H1 (cell line): ENCODE data around the gene PEPD. TPM values are rescaled to one million over a fixed set of nuclear protein-coding genes. Genes with fewer than 3 reads are reported as not detected.

Experiments
- CTCF ChIA-PET: fragments of 300-600 bp; sonication (Branson Sonifier 250); formaldehyde crosslinking; loops from one replicate; lab custom pipeline; 2021; ENCODE audit not compliant: partially characterized antibody; lab: Charles Lee
- POLR2A ChIA-PET: fragments of 300-600 bp; sonication (Branson Sonifier 250); formaldehyde crosslinking; loops from one replicate; lab custom pipeline; 2021; ENCODE audit warnings: inconsistent platforms; ENCODE audit not compliant: partially characterized antibody; lab: Charles Lee
- DNase-seq, 2 experiments: peaks; one replicate each; pipeline versions ENCODE4 v3.0.0 to v3.0.0-alpha.2; 2010 to 2022; ENCODE audit warnings: low spot score in 2 of 2, low read depth in 1 of 2, mixed read lengths in 1 of 2
- FAIRE-seq: peaks from 2 replicates; lab custom pipeline; 2011; peaks lifted over from hg19 to GRCh38; lab: Jason Lieb, UNC
- H2AFZ ChIP-seq: 2 replicates; pipeline ENCODE4 v1.8.1; 2012; ENCODE audit warnings: low read length, inconsistent platforms
- H2AK5ac ChIP-seq: 2 replicates; pipeline ENCODE4 v1.6.1; 2013; ENCODE audit warnings: low read depth, low read length
- H2BK120ac ChIP-seq: replicated peaks from 2 replicates; pipeline ENCODE3; 2013; ENCODE audit warnings: low read depth, low read length, inconsistent platforms
- H2BK12ac ChIP-seq: 2 replicates; pipeline ENCODE4 v1.6.1; 2013; ENCODE audit warnings: low read depth, low read length
- H2BK15ac ChIP-seq: 2 replicates; pipeline ENCODE4 v1.6.1; 2013; ENCODE audit warnings: low read length
- H2BK20ac ChIP-seq: 2 replicates; pipeline ENCODE4 v1.6.1; 2013; ENCODE audit warnings: low read length
- H2BK5ac ChIP-seq: 2 replicates; pipeline ENCODE4 v1.6.1; 2013; ENCODE audit warnings: low read depth, low read length
- H3K14ac ChIP-seq: 2 replicates; pipeline ENCODE4 v1.6.1; 2013; ENCODE audit warnings: inconsistent platforms; ENCODE audit not compliant: insufficient read length
- H3K18ac ChIP-seq: 2 replicates; pipeline ENCODE4 v1.6.1; 2013; ENCODE audit warnings: low read length; ENCODE audit errors: extremely low read depth
- H3K23ac ChIP-seq: 2 replicates; pipeline ENCODE4 v1.6.1; 2013; ENCODE audit warnings: inconsistent platforms; ENCODE audit not compliant: insufficient read length
- H3K23me2 ChIP-seq: 2 replicates; pipeline ENCODE4 v1.6.1; 2013; ENCODE audit warnings: low read depth, low read length
- H3K27ac ChIP-seq: 2 replicates; pipeline ENCODE4 v1.6.1; 2011; ENCODE audit warnings: low read depth, low read length, inconsistent platforms
- H3K27me3 ChIP-seq, 4 experiments: replicated peaks in 1 of 4; 1 replicate in 1 of 4; 2 replicates in 3 of 4; pipeline versions ENCODE4 v1.6.1 to v1.8.1; 2011 to 2013; ENCODE audit warnings: low read length in 3 of 4, mild to moderate bottlenecking in 3 of 4, inconsistent platforms in 2 of 4, mixed read lengths in 2 of 4, moderate library complexity in 1 of 4; ENCODE audit not compliant: control insufficient read depth in 3 of 4, insufficient read depth in 3 of 4; ENCODE audit errors: extremely low read depth in 1 of 4
- H3K36me3 ChIP-seq, 4 experiments: 2 replicates each; pipeline versions ENCODE4 v1.6.1 to v1.8.1; 2011 to 2013; ENCODE audit warnings: mild to moderate bottlenecking in 4 of 4, low read length in 3 of 4, moderate library complexity in 2 of 4, control low read depth in 1 of 4, inconsistent platforms in 1 of 4; ENCODE audit not compliant: insufficient read depth in 4 of 4, control insufficient read depth in 2 of 4
- H3K4ac ChIP-seq: replicated peaks from 2 replicates; pipeline ENCODE3; 2013; ENCODE audit warnings: low read length, low read depth, mixed read lengths, inconsistent platforms; ENCODE audit not compliant: insufficient read length
- H3K4me1 ChIP-seq, 4 experiments: replicated peaks in 1 of 4; 1 replicate in 1 of 4; 2 replicates in 3 of 4; pipeline versions ENCODE4 v1.6.1 to v1.8.1; 2011 to 2013; ENCODE audit warnings: low read length in 3 of 4, inconsistent platforms in 2 of 4, mixed read lengths in 1 of 4; ENCODE audit not compliant: insufficient read depth in 4 of 4, control insufficient read depth in 3 of 4
- H3K4me2 ChIP-seq, 2 experiments: 2 replicates each; pipeline versions ENCODE4 v1.6.1 to v1.8.1; 2011 to 2013; ENCODE audit warnings: low read depth in 2 of 2, low read length in 2 of 2, control low read depth in 1 of 2, inconsistent platforms in 1 of 2, mild to moderate bottlenecking in 1 of 2; ENCODE audit not compliant: insufficient read depth in 1 of 2
- H3K4me3 ChIP-seq, 4 experiments: fragments of 200-600, 300-600 bp in 1 of 4; sonication (generic), shearing (Covaris generic), sonication (Bioruptor Twin) in 1 of 4; 2 replicates each; pipeline versions ENCODE4 v1.5.1 to v1.8.1; 2011 to 2016; ENCODE audit warnings: low read length in 4 of 4, low read depth in 3 of 4, control low read depth in 2 of 4, inconsistent platforms in 2 of 4, mild to moderate bottlenecking in 2 of 4, mixed read lengths in 1 of 4, moderate library complexity in 1 of 4; ENCODE audit not compliant: insufficient read depth in 2 of 4; ENCODE audit errors: extremely low read depth in 1 of 4
- H3K56ac ChIP-seq: replicated peaks from 2 replicates; pipeline ENCODE3; 2013; ENCODE audit warnings: low read depth, mild to moderate bottlenecking, mixed read lengths, low read length, inconsistent platforms; ENCODE audit not compliant: insufficient read length
- H3K79me1 ChIP-seq: 2 replicates; pipeline ENCODE4 v1.6.1; 2013; ENCODE audit warnings: low read depth, low read length, control low read depth
- H3K79me2 ChIP-seq, 2 experiments: 2 replicates each; pipeline versions ENCODE4 v1.6.1 to v1.8.1; 2012 to 2013; ENCODE audit warnings: low read length in 2 of 2, mild to moderate bottlenecking in 2 of 2, inconsistent platforms in 1 of 2; ENCODE audit not compliant: insufficient read depth in 2 of 2, control insufficient read depth in 1 of 2
- H3K9ac ChIP-seq, 4 experiments: replicated peaks in 1 of 4; 1 replicate in 1 of 4; 2 replicates in 3 of 4; pipeline versions ENCODE4 v1.6.1 to v1.8.1; 2011 to 2013; ENCODE audit warnings: low read depth in 3 of 4, low read length in 3 of 4, control low read depth in 2 of 4, mild to moderate bottlenecking in 2 of 4, moderate library complexity in 2 of 4, inconsistent platforms in 1 of 4; ENCODE audit errors: extremely low read depth in 1 of 4
- H3K9me3 ChIP-seq, 2 experiments: 2 replicates each; pipeline versions ENCODE4 v1.6.1 to v1.8.1; 2012 to 2013; ENCODE audit warnings: mild to moderate bottlenecking in 2 of 2, moderate library complexity in 2 of 2, control low read depth in 1 of 2, inconsistent platforms in 1 of 2, low read depth in 1 of 2, low read length in 1 of 2, mixed read lengths in 1 of 2; ENCODE audit not compliant: insufficient read depth in 2 of 2
- H4K20me1 ChIP-seq, 2 experiments: replicated peaks in 1 of 2; 2 replicates each; pipeline versions ENCODE3 to v1.8.1; 2011 to 2013; ENCODE audit warnings: inconsistent platforms in 2 of 2, low read length in 2 of 2, mild to moderate bottlenecking in 1 of 2; ENCODE audit not compliant: insufficient read depth in 2 of 2, control insufficient read depth in 1 of 2
- H4K5ac ChIP-seq: 2 replicates; pipeline ENCODE4 v1.6.1; 2013; ENCODE audit warnings: low read length, low read depth, mixed read lengths, inconsistent platforms; ENCODE audit not compliant: insufficient read length
- H4K8ac ChIP-seq: 2 replicates; pipeline ENCODE4 v1.8.0; 2013; ENCODE audit warnings: mild to moderate bottlenecking, moderate library complexity, low read length, inconsistent platforms; ENCODE audit not compliant: insufficient read depth; ENCODE audit errors: extremely low read depth
- H4K91ac ChIP-seq: replicated peaks from 2 replicates; pipeline ENCODE3; 2013; ENCODE audit warnings: low read length, mixed read lengths, inconsistent platforms; ENCODE audit not compliant: insufficient read length
- HDAC2 ChIP-seq, 2 experiments: fragments of 300-600 bp in 1 of 2; sonication (generic) in 1 of 2; IDR thresholded peaks; 2 replicates each; pipeline ENCODE4 v1.6.1; 2011 to 2012; ENCODE audit warnings: low read depth in 2 of 2, low read length in 2 of 2, mild to moderate bottlenecking in 2 of 2, moderate library complexity in 2 of 2, borderline replicate concordance in 1 of 2, inconsistent platforms in 1 of 2
- KDM1A ChIP-seq: fragments of 200-600, 300-600 bp; sonication (generic); IDR thresholded peaks from 2 replicates; pipeline ENCODE4 v1.7.1; 2016; ENCODE audit warnings: mild to moderate bottlenecking, low read length, borderline replicate concordance
- WGBS, 2 experiments: shearing (Covaris generic) in 1 of 2; methylation state at CpG; one replicate each; pipeline versions ENCODE4 v1.1.6 to v1.1.7; 2013 to 2015; ENCODE audit warnings: low lambda C conversion rate in 2 of 2, mixed read lengths in 2 of 2, inconsistent platforms in 1 of 2, low coverage in 1 of 2, missing lambda C conversion rate in 1 of 2; ENCODE audit not compliant: insufficient replicate concordance in 2 of 2, insufficient coverage in 1 of 2, insufficient read length in 1 of 2; ENCODE audit errors: extremely low coverage in 1 of 2, missing lambda C conversion rate in 1 of 2; 5-methylcytosine and 5-hydroxymethylcytosine counted together
- polyA plus RNA-seq, 7 experiments: library from polyadenylated mRNA; depleted of rRNA in 3 of 7; stranded (reverse) in 5 of 7; unstranded in 2 of 7; fragments of >200 nt in 5 of 7; fragments of 200-250 nt in 2 of 7; gene quantifications; 1 replicate in 5 of 7; 2 replicates in 1 of 7; 4 replicates in 1 of 7; pipeline versions ENCODE4 v1.2.1 to v1.2.3, GENCODE V29; 2011 to 2013; ENCODE audit warnings: missing spikeins in 2 of 7, mixed read lengths in 2 of 7
- total RNA-seq: library from RNA; stranded (reverse); fragmentation: NEBNext Ultra II Directional; extraction: Animal tissue kit (Norgen Biotek cat#: 25700); gene quantifications from 2 replicates; pipeline ENCODE4 v1.2.1, GENCODE V29; 2021

PEPD gene
- total and polyA plus RNA-seq, 2 of the 8 experiments (the other 6 are each of a cell fraction or from before 2014, with no cell fraction given), result 84.1 to 178 TPM

DNA sequence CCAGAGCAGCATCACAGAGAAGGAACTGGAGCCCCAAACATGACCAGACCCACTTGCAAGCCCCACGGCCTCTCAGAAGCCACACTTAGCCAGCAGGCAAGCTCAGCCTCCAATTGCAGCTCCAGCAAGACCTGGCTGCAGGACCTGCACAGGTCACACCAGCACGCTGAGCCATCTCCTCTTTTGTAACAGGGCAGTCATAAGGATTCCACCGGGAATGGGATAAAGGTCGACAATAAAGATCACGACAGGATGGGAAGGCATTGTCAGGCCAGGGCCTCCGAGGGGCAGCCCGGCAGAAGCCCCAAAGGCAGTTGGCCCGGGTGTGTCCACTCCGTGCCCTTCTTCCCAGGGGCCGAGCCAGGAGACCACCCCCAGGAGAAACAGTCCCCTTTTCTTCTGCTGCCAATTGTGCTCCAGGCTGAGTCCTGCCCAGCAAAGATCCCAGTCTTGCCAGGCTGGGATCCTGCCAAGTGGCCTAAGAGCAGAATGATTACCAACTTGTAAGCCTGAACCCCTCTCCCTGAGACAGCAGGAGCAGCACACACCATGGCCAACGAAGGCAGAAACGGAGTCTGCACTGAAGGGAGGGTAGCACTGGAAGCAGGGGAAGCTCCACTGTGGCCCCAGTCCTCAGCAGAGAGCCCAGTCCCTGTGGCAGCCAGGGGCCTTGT is 12.5 kb downstream of the PEPD start:
- no peak overlapping the region for H2BK20ac ChIP-seq
- H2AFZ ChIP-seq, result no peak overlapping the region
- no peak overlapping the region for H4K91ac ChIP-seq
- H3K27ac ChIP-seq, result no peak overlapping the region
- no peak overlapping the region for H2BK15ac ChIP-seq
- no peaks in the 10 kb centered on the region for H3K9me3 ChIP-seq
- no peak overlapping the region for H3K4ac ChIP-seq
- H3K27me3 ChIP-seq, result no peaks in the 10 kb centered on the region; a peak in 1 of 7 replicates
- no peak overlapping the region for H3K18ac ChIP-seq
- no peak overlapping the region for H3K23ac ChIP-seq
- H3K4me3 ChIP-seq, result no peak overlapping the region
- DNase-seq (no peak), FAIRE-seq (no peak)
- H4K8ac ChIP-seq, result no peak overlapping the region; the same call in 1 of the 2 replicates
- H3K4me2 ChIP-seq, result no peak overlapping the region
- no peak overlapping the region for H2BK5ac ChIP-seq
- no peak overlapping the region for H2BK120ac ChIP-seq
- 100% methylated on average over 12 of the region's 12 CpGs; no CpG with 5 or more reads in 1 of the 2 experiments for WGBS, 2 experiments
- no peak overlapping the region for H4K5ac ChIP-seq
- H3K23me2 ChIP-seq, result peaks cover 14% of the 10 kb centered on the region; the same call in 1 of the 2 replicates
- ChIA-PET POLR2A (interaction anchor here (0.7 kb wide), 1 partner anchor 14 kb away, joined by 3 read pairs; no protein-coding TSS in a partner anchor), CTCF (no interaction called here)
- peaks cover 22% of the 10 kb centered on the region for H3K79me1 ChIP-seq
- no peak overlapping the region for H3K56ac ChIP-seq
- H3K36me3 ChIP-seq, result no peaks in the 10 kb centered on the region; a peak in 2 of 8 replicates
- H3K14ac ChIP-seq, result no peak overlapping the region
- no peak for TF ChIP-seq KDM1A
- no peak for TF ChIP-seq HDAC2 (IDR thresholded peaks at IDR 0.05; ENCODE audit: borderline replicate concordance in 1 of 2, low read depth in 2 of 2, low read length in 2 of 2)
- no peak overlapping the region for H2BK12ac ChIP-seq
- H4K20me1 ChIP-seq, result peaks cover 4 to 21% of the 10 kb centered on the region in 2 experiments
- H3K9ac ChIP-seq, result no peak overlapping the region
- H2AK5ac ChIP-seq, result no peak overlapping the region
- peaks cover 0 to 15% (median 7%) of the 10 kb centered on the region in 4 experiments; a peak in 6 of 7 replicates for H3K4me1 ChIP-seq
- H3K79me2 ChIP-seq, result peaks cover 0 to 8% of the 10 kb centered on the region in 2 experiments; a peak in 2 of 4 replicates
